NOMO-1 treated with dmso at 0.1 percent for 144 hours (cell line): ENCODE results near the gene MEX3C.

ENCODE experiments used
- DNase-seq: peaks from one replicate; lab custom pipeline; 2025; ENCODE audit not compliant: unreplicated experiment; lab: John Stamatoyannopoulos, UW

Gene MEX3C

GRCh38 chr18:51192026-51192425 lies 5.5 kb downstream of the MEX3C start:
- DNase-seq: no peak

GRCh38 chr18:51191128-51191717 lies 6.3 kb downstream of the MEX3C start:
- no peak for DNase-seq

- no peak for DNase-seq
Measured at GRCh38 chr18:51190000-51190399, 7.5 kb downstream of the MEX3C start.

- DNase-seq: no peak
Measured at GRCh38 chr18:51188024-51188701, 9.3 kb downstream of the MEX3C start.

GRCh38 chr18:51185075-51185474 lies 12.4 kb downstream of the MEX3C start:
- no peak for DNase-seq

GRCh38 chr18:51184091-51184457 lies 13.4 kb downstream of the MEX3C start:
- DNase-seq: no peak

- no peak for DNase-seq
Measured at GRCh38 chr18:51183372-51184090, 13.9 kb downstream of the MEX3C start.

- DNase-seq: no peak
Measured at GRCh38 chr18:51182824-51183223, 14.7 kb downstream of the MEX3C start.

- no peak for DNase-seq
Measured at GRCh38 chr18:51171625-51172259, 25.7 kb downstream of the MEX3C start.

- no peak for DNase-seq
Measured at GRCh38 chr18:51171223-51171622, 26.3 kb downstream of the MEX3C start.

GRCh38 chr18:51170664-51171063 lies 26.8 kb downstream of the MEX3C start:
- DNase-seq: no peak

GRCh38 chr18:51169731-51170130 lies 27.8 kb downstream of the MEX3C start:
- DNase-seq: no peak

GRCh38 chr18:51168960-51169662 lies 28.4 kb downstream of the MEX3C start:
- DNase-seq: no peak

- DNase-seq: no peak
Measured at GRCh38 chr18:51168026-51168742, 29.3 kb downstream of the MEX3C start.

- DNase-seq: no peak
Measured at GRCh38 chr18:51165296-51165695, 32.2 kb downstream of the MEX3C start.

- DNase-seq: no peak
Measured at GRCh38 chr18:51164761-51165281, 32.7 kb downstream of the MEX3C start.

- DNase-seq: no peak
Measured at GRCh38 chr18:51164342-51164741, 33.1 kb downstream of the MEX3C start.

- DNase-seq: no peak
Measured at GRCh38 chr18:51163543-51163942, 33.9 kb downstream of the MEX3C start.

GRCh38 chr18:51162617-51163016 lies 34.9 kb downstream of the MEX3C start:
- no peak for DNase-seq

GRCh38 chr18:51160646-51161045 lies 36.8 kb downstream of the MEX3C start:
- no peak for DNase-seq
